ENCODE data around the gene LCA5L.
"Not testable (repeated sequence)": the region's sequence is repeated elsewhere in the genome, so short reads cannot be mapped to it uniquely, and the experiment has no call there.

The LCA5L gene

GRCh38 chr21:39451332-39452206, 6.0 kb upstream of the LCA5L start, which contains the start of gene SH3BGR:
Gene SH3BGR, plus strand, starts transcription at chr21:39451970. Its CDS starts 127 bp downstream, at chr21:39452097.
- no peak for DNase-seq (ENCODE audit: low spot score)

GRCh38 chr21:39447264-39447663, 1.7 kb upstream of the LCA5L start:
- DNase-seq (ENCODE audit: low spot score) = no peak

GRCh38 chr21:39444421-39445180, 977 bp downstream of the LCA5L start:
- no peak for DNase-seq (ENCODE audit: low spot score)

GRCh38 chr21:39441502-39442475, 3.8 kb downstream of the LCA5L start:
- DNase-seq (ENCODE audit: low spot score) = peak; percentile 37

GRCh38 chr21:39439232-39439631, 6.3 kb downstream of the LCA5L start:
- DNase-seq (ENCODE audit: low spot score) = no peak

GRCh38 chr21:39434950-39435349, 10.6 kb downstream of the LCA5L start:
- DNase-seq (ENCODE audit: low spot score) = no peak

GRCh38 chr21:39430954-39431353, 14.6 kb downstream of the LCA5L start:
- no peak for DNase-seq (ENCODE audit: low spot score)

GRCh38 chr21:39430457-39430856, 15.1 kb downstream of the LCA5L start:
- no peak for DNase-seq (ENCODE audit: low spot score)

GRCh38 chr21:39430016-39430415, 15.6 kb downstream of the LCA5L start:
- DNase-seq (ENCODE audit: low spot score) = no peak

- no peak for DNase-seq (ENCODE audit: low spot score)
Measured at GRCh38 chr21:39429445-39429844, 16.1 kb downstream of the LCA5L start.

GRCh38 chr21:39422527-39423241, 22.9 kb downstream of the LCA5L start:
- no peak for DNase-seq (ENCODE audit: low spot score)

- not testable (repeated sequence) for DNase-seq (ENCODE audit: low spot score)
Measured at GRCh38 chr21:39419204-39419603, 26.4 kb downstream of the LCA5L start.

GRCh38 chr21:39406065-39406464, 39.5 kb downstream of the LCA5L start:
- no peak for DNase-seq (ENCODE audit: low spot score)

- no peak for DNase-seq (ENCODE audit: low spot score)
Measured at GRCh38 chr21:39400173-39400572, 45.4 kb downstream of the LCA5L start.

- no peak for DNase-seq (ENCODE audit: low spot score)
Measured at GRCh38 chr21:39397646-39398385, 47.8 kb downstream of the LCA5L start.

- DNase-seq (ENCODE audit: low spot score) = no peak
Measured at GRCh38 chr21:39392981-39393380, 52.6 kb downstream of the LCA5L start.

GRCh38 chr21:39390212-39390765, 55.3 kb downstream of the LCA5L start:
- DNase-seq (ENCODE audit: low spot score) = no peak

- no peak for DNase-seq (ENCODE audit: low spot score)
Measured at GRCh38 chr21:39388811-39389155, 56.8 kb downstream of the LCA5L start.

GRCh38 chr21:39388038-39388810, 57.4 kb downstream of the LCA5L start:
- peak; percentile 88 for DNase-seq (ENCODE audit: low spot score)
